Thymus (tissue), 11 donors: ENCODE data around the gene ADAM11. TPM values are rescaled to one million over a fixed set of nuclear protein-coding genes. Genes with fewer than 3 reads are reported as not detected.
"Not testable (repeated sequence)": the region's sequence is repeated elsewhere in the genome, so short reads cannot be mapped to it uniquely, and the experiment has no call there.

Experiments used
- DNase-seq, 9 donors: peaks; one replicate each; pipeline ENCODE4 v3.0.0-alpha.2; 2013; ENCODE audit warnings: low spot score in 9 of 9, low read depth in 6 of 9, missing footprints in 1 of 9
- H3K27ac ChIP-seq, 2 donors: one replicate each; pipeline ENCODE4 v1.5.1; 2013; ENCODE audit warnings: control low read depth in 1 of 2, low read depth in 1 of 2, low read length in 1 of 2, mild to moderate bottlenecking in 1 of 2, moderate library complexity in 1 of 2
- H3K27me3 ChIP-seq, 2 donors: one replicate each; pipeline ENCODE4 v1.5.1; 2013; ENCODE audit warnings: low read length in 1 of 2; ENCODE audit not compliant: control insufficient read depth in 2 of 2, insufficient read depth in 1 of 2
- H3K36me3 ChIP-seq, 2 donors: one replicate each; pipeline ENCODE4 v1.5.1; 2013; ENCODE audit warnings: low read length in 1 of 2, mild to moderate bottlenecking in 1 of 2, moderate library complexity in 1 of 2; ENCODE audit not compliant: control insufficient read depth in 2 of 2, insufficient read depth in 2 of 2
- H3K4me1 ChIP-seq, 2 donors: one replicate each; pipeline ENCODE4 v1.5.1; 2013; ENCODE audit warnings: low read length in 2 of 2; ENCODE audit not compliant: control insufficient read depth in 2 of 2, insufficient read depth in 2 of 2
- H3K4me3 ChIP-seq, 2 donors: one replicate each; pipeline ENCODE4 v1.5.1; 2013; ENCODE audit warnings: low read length in 2 of 2, control low read depth in 1 of 2, mild to moderate bottlenecking in 1 of 2
- H3K9me3 ChIP-seq, 2 donors: one replicate each; pipeline ENCODE4 v1.5.1; 2013; ENCODE audit warnings: low read length in 1 of 2, mild to moderate bottlenecking in 1 of 2; ENCODE audit not compliant: control insufficient read depth in 2 of 2, insufficient read depth in 1 of 2
- WGBS: extraction: QIAGEN DNeasy Blood & Tissue Kit; methylation state at CpG from one replicate; pipeline ENCODE4 v1.1.7; 2013; 5-methylcytosine and 5-hydroxymethylcytosine counted together
- polyA plus RNA-seq: library from polyadenylated mRNA; stranded (reverse); fragments of 200-250 nt; gene quantifications from one replicate; pipeline ENCODE4 v1.2.3, GENCODE V29; 2013
- total RNA-seq: library from RNA; stranded (reverse); fragments of 120-200 nt; gene quantifications from one replicate; pipeline ENCODE4 v1.2.4, GENCODE V29; 2013
- donor health status: healthy.

The ADAM11 gene
- total and polyA plus RNA-seq, 2 donors: 0.33 to 1.3 TPM

DNA sequence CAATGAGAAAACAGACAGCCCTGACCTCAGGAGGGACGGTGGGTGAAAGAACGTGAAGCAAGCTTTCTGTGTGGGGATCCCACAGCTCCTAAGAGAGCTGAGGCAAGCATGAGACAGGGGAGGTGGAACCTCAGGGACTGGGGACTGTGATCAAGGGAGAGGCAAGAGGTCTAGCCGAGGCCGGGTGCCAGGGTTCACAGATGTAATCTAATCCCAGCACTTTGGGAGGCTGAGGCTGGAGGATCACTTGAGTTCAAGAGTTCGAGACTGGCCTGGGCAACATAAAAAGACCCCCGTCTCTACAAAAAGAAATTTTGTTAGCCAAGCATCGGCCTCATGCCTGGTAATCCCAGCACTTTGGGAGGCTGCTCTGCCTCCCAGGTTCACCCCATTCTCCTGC is 4.5 kb upstream of the ADAM11 start:
- Histone ChIP-seq H3K4me1 (peaks cover 0 to under 1% of the 10 kb centered on the region in 2 donors), H3K36me3 (peaks cover 14 to 15% of the 10 kb centered on the region in 2 donors), H3K9me3 (no peaks in the 10 kb centered on the region), H3K4me3 (no peak overlapping the region), H3K27me3 (peaks cover 24 to 29% of the 10 kb centered on the region in 2 donors), H3K27ac (no peak overlapping the region)
- WGBS: 92% methylated on average over 7 of the region's 7 CpGs
- DNase-seq: no peak

DNA sequence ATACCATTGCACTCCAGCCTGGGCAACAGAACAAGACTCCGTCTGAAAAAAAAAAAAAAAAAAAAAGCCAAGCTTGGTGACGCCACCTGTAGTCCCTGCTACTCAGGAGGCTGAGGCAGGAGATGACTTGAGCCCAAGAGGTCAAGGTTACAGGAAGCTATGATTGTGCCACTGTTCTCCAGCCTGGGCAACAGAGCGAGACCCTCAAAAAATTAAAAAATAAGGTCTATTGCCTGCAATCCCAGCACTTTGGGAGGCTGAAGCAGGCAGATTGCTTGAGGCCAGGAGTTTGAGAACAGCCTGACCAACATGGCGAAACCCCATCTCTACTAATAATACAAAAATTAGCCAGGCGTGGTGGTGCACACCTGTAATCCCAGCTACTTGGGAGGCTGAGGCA is 3.6 kb upstream of the ADAM11 start:
- WGBS: 98% methylated on average over 5 of the region's 5 CpGs
- H3K4me1 ChIP-seq, H3K9me3 ChIP-seq, H3K4me3 ChIP-seq, H3K27ac ChIP-seq, DNase-seq: not testable (repeated sequence)
- peaks cover 7 to 10% of the 10 kb centered on the region in 2 donors for H3K36me3 ChIP-seq
- H3K27me3 ChIP-seq: peaks cover 30 to 38% of the 10 kb centered on the region in 2 donors

DNA sequence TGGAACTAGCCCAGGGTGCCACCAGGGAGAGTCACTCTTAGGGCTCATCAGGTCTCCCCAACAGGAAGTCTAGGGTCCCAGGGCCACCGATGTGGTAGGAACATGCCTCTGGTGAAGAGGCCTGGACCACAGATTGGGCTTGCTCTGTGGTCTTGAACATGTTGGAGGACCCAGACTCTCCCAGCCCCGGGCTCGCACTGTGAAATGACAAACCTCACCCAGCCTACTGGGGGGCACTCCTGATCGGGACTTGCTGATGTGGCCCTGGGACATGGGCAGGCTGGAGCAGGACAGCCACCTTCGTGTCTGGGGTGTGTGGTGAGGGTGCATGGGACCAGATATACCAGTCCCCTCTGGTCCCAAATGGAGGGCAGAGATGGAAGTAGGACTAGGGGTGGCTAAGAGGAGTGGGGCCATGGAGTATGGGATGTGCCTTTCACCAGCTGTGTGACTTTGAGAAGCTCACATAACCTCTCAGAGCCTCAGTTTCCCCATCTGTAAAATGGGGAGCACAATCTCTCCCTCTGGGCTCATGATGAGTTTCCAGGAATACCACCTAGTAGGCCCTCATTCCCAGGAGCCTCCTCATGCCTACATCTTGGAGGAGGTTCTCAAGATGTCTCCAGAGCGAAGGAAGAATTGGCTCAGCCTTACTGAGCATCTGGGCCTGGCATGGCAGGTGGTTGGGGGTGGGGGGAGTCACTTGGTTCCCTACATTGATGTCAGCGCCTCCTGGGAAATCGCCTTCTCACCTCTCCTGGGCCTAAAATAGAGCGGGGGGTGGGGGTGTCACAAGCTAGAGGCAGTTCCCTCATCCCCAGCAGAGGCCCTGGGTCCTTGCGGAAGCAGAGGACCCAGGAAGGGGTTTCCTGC is 1.5 kb upstream of the ADAM11 start:
- DNase-seq: no peak
- Histone ChIP-seq H3K9me3 (no peaks in the 10 kb centered on the region), H3K4me3 (no peak overlapping the region), H3K27ac (no peak overlapping the region), H3K4me1 (peaks cover 4 to 5% of the 10 kb centered on the region in 2 donors), H3K36me3 (no peaks in the 10 kb centered on the region), H3K27me3 (peaks cover 36 to 53% of the 10 kb centered on the region in 2 donors)
- WGBS: 81% methylated on average over 10 of the region's 10 CpGs

DNA sequence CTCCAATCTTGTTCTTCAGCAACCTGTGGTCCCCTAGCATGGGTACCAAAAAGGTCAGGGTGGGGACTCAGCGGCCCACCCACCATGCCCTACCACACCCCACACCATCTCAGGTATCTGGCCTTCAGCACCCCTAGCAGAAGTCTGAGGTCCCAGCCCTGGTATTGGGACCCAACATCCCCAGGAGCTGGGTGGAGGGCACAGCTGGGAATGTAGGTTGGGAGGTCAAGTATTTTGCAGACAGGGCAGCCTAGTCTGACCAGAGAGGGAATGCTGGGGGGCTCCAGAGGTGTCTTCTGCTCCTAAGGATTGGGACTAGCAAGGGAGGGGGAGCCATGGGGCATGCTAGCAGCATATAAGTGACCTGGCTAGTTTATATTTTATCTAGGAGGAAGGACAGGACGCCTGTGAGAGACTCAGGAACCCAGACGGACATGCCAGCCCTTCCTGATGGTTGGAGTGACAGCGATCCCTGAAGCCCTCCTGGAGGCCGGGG is 822 bp upstream of the ADAM11 start:
- Histone ChIP-seq H3K4me1 (peaks cover 4 to 5% of the 10 kb centered on the region in 2 donors), H3K9me3 (no peaks in the 10 kb centered on the region), H3K27me3 (peaks cover 36 to 57% of the 10 kb centered on the region in 2 donors), H3K4me3 (no peak overlapping the region), H3K36me3 (no peaks in the 10 kb centered on the region), H3K27ac (no peak overlapping the region)
- no peak for DNase-seq
- WGBS: 52% methylated on average over 5 of the region's 5 CpGs

DNA sequence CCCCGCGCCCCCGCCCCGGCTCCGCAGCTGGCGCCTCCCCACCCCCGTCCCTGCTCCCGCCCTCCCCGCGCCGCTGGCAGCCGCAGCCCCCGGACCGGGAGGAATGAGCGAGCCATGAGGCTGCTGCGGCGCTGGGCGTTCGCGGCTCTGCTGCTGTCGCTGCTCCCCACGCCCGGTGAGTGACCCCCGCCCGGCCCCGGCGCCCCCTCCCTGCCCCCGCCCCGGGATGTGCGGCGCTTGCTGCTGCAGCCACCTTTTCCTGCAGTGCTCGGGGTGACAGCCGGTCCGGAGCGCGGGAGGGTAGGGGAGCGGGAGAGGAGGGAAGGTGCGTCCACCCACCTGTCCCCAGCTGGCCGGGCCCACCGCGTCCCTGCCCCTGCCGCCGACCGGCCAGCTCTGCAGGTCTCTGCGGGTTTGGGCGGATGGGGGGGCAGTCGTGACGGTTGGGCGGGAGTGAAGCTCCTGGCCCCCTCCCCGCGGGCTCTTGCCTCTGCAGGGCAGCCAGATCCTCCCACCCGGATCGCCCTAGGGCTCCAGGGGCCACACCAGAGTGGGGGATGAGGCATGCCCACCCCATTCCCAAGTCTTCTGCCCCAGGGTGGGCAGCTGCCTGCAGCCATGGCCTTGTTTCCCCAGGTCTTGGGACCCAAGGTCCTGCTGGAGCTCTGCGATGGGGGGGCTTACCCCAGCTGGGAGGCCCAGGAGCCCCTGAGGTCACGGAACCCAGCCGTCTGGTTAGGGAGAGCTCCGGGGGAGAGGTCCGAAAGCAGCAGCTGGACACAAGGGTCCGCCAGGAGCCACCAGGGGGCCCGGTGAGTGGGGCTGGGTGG is 513 bp downstream of the ADAM11 start:
- Histone ChIP-seq H3K36me3 (no peaks in the 10 kb centered on the region), H3K27me3 (peaks cover 36 to 57% of the 10 kb centered on the region in 2 donors), H3K27ac (no peak overlapping the region), H3K4me1 (peaks cover 4 to 5% of the 10 kb centered on the region in 2 donors), H3K4me3 (peak overlapping the region in 1 of 2 donors; percentile 46), H3K9me3 (no peaks in the 10 kb centered on the region)
- WGBS: 10% methylated on average over 60 of the region's 60 CpGs
- DNase-seq: no peak

DNA sequence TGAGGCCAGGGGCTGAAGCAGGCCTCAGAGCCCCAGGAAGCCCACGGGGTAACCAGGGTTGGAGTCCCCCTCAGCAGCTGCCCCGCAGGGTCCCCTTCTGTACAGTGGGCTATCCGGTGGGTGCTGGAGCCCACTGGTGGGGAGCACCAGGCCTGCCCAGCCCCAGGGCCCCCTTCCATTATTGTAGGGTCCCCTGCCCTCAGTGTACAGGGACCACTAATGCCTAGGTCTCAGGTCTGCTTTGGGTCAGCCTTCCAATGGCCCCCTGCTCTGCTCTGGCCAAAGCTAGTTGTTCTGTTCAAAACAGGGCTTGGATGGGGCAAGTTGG is 1.1 kb downstream of the ADAM11 start:
- 74% methylated on average over 3 of the region's 3 CpGs for WGBS
- no peaks in the 10 kb centered on the region for H3K9me3 ChIP-seq
- peaks cover 4 to 5% of the 10 kb centered on the region in 2 donors for H3K4me1 ChIP-seq
- DNase-seq: no peak
- H3K36me3 ChIP-seq: no peaks in the 10 kb centered on the region
- H3K4me3 ChIP-seq: no peak overlapping the region
- no peak overlapping the region for H3K27ac ChIP-seq
- peaks cover 36 to 57% of the 10 kb centered on the region in 2 donors for H3K27me3 ChIP-seq

DNA sequence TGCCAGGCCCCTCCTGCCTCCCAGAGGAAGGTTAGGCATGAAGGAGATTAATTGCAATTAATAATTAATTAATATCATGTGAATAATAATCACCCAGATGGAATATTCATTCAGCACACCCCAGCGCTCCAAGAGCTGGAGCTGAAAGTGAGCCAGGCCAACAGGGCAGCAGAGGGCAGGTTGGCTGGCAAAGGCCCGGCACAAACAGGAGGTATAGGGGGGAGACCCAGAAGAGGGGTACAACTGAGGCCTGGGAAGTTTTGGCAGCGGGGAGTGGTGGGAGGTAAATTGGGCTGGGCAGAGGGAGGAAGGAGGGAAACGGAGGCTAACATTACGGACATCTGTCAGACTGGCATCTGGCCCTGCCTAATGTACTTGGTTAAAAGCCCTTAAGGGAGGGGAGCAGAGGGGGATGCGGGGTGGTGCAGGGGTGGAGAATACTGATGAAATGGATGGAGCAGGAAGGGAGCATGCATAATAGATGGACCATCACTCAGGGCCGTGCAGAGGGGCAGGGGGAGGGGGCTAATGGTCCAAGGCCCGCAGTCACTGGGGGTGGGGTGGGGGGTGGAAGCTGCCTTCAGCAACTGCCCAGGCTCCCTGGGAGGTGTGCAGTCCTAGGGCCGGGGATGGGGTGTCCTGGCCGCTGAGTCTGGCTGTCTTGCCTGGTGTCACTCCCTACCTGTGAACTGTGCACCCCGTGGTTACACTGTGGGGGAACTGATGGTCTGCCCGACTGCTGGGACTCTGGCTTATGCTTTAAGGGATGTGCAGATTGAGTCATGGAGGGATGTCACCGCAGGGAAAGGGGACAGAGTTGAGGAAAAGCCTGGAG is 1.9 kb downstream of the ADAM11 start:
- 89% methylated on average over 13 of the region's 13 CpGs for WGBS
- H3K27me3 ChIP-seq: peaks cover 36 to 57% of the 10 kb centered on the region in 2 donors
- no peak overlapping the region for H3K4me3 ChIP-seq
- no peaks in the 10 kb centered on the region for H3K9me3 ChIP-seq
- DNase-seq: no peak
- peaks cover 4 to 5% of the 10 kb centered on the region in 2 donors for H3K4me1 ChIP-seq
- no peak overlapping the region for H3K27ac ChIP-seq
- H3K36me3 ChIP-seq: no peaks in the 10 kb centered on the region

DNA sequence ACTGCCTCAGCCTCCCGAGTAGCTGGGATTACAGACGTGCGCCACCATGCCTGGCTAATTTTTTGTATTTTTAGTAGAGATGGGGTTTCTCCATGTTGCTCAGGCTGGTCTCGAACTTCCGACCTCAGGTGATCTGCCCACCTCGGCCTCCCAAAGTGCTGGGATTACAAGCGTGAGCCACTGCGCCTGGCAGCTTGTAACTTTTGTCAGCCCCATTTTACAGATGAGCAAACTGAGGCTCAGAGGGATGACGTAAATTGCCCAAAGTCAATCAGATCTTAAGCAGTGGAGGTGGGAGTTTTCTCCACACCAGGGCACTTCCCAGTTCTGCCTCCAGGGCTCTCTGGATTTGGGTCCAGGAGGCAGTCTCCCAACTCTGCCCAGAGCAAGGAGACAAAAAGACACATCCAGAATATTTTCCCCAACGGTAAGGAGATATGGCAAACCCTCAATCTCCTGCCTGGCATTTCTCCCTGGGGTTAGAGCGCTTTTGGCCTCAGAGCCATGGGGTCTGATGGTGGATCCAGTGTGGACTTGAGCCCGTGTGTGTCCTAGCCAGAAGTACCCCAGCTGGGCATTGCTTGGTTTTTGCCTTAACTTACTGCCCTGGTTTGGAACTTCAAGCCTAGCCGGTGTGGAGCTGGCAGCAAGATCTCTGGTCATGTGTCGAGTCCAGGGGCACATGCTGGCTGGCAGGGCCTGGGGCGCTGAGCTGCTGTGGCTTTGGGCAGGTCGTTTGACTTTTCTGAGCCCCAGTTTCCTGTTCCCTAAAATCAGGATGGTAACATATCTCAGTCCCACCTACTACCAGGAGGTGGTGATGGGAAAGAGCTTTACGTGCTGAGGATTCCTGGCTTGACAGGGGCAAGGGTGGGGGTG is 3.4 kb downstream of the ADAM11 start:
- H3K9me3 ChIP-seq: no peaks in the 10 kb centered on the region
- no peak overlapping the region for H3K27ac ChIP-seq
- no peak overlapping the region for H3K4me3 ChIP-seq
- H3K4me1 ChIP-seq: peaks cover 4 to 5% of the 10 kb centered on the region in 2 donors
- WGBS: 85% methylated on average over 17 of the region's 17 CpGs
- no peak for DNase-seq
- no peaks in the 10 kb centered on the region for H3K36me3 ChIP-seq
- peaks cover 31 to 51% of the 10 kb centered on the region in 2 donors for H3K27me3 ChIP-seq
